AG09309 (cell line): ENCODE results near the gene POLR3A.
A peak's percentile ranks its signal among the peaks of the same experiment; 100 is the strongest.

Experiments
- DNase-seq: peaks from one replicate; pipeline ENCODE4 v3.0.0-alpha.2; 2010; ENCODE audit warnings: low read depth
- H3K4me3 ChIP-seq: 2 replicates; pipeline ENCODE4 v1.5.1; 2011; ENCODE audit warnings: mild to moderate bottlenecking, low read depth, low read length, moderate library complexity; ENCODE audit not compliant: control insufficient read depth
- CTCF ChIP-seq: IDR thresholded peaks from 2 replicates; pipeline ENCODE4 v1.5.1; 2011; ENCODE audit warnings: mild to moderate bottlenecking, low read depth, low read length, inconsistent platforms; ENCODE audit not compliant: insufficient read depth, control insufficient read depth; ENCODE audit errors: missing control alignments

Gene POLR3A

DNA sequence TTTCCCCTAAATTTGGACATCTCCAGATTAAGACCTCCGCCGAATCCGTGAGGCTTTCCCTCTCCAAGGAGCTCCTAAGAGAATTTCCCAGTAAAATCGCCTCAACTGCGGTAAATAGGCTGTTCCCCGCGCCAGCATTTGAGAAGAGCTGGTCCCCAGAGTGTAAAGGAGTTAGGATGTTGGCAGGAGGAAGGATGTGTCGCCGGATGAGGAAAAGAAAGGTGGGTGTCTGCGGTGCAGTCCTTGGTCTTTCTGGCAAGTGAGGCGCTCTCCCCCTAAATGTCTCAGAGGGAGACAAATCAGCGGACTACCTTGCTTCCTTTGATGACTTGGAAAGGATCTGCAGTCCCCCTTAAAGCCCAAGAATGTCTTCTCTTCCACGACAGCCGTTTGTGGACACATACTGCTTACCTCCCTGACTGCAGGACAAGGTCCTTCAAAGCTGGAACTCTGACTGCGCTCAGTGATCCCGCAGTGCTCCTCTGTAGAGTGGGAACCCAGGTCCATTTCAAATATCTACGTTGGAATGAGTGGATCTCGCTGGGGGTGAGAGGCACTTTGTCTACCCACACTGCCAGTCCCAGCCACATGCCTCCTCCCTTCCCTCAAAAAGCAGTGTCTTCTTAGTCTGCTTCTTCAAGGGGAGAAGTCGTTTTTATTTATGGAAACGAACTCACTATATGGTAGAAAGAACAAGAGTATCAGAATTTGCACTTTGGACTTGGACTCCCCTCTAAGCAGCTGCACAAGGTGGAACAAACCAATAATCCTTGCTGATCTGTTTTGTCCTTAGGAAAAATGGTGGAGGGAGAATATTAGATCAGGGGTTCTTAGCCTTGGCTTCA, 101.7 kb downstream of the POLR3A start:
- DNase-seq = no peak
- no peak for TF ChIP-seq CTCF
- peak overlapping the region; percentile 94 for H3K4me3 ChIP-seq

- no peak for DNase-seq
- peak within 1 kb of the TSS; percentile 94 for H3K4me3 ChIP-seq
- no peak for TF ChIP-seq CTCF
These were observed 102.5 kb downstream of the POLR3A start, which contains the start of gene DLG5 for GRCh38 chr10:77926566-77927401. Gene DLG5 (minus strand): TSS chr10:77926755. CDS start chr10:77926520, 235 bp downstream.

DNA sequence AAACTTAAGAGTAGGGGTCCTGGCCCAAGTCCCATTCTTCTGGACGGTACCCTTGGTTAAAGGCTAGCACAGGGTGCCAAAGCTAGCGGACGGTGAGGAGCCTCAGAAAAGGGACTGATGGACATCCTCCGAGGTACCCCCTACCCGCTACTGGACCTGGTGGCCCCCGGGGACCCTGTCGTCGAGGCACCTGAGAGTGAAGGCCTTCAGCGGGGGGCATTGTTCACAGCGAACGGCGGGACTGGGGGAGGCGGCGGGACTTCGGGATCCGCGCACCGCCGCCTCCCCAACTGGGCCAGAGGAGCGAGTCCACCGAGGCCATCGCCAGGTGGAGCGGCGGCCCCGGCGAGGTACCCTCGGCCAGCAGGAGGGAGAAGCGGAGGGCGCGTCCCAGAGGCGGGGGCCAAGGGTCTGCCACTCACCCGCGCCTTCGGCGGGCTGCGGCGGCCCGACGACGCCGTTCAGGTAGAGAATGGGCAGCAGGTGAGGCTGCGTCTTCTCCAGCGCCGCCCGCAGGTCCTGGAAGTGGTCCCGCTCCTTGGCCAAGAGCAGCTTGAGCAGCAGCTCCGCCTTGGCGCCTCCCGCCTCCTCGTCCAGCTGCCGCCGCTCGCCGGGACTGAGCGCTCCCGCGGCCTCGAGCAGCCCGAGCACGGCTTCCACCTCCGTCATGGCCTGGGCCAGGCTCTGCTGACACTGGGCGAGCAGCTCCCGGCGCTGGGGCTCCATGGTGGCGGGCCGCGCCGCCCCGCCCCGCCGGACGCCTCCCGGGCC, 103.3 kb downstream of the POLR3A start:
- no peak for DNase-seq
- no peak for TF ChIP-seq CTCF
- peak overlapping the region; percentile 94 for H3K4me3 ChIP-seq

GRCh38 chr10:77925410-77925794, 103.9 kb downstream of the POLR3A start:
- no peak for TF ChIP-seq CTCF
- H3K4me3 ChIP-seq = peak overlapping the region; percentile 94

DNA sequence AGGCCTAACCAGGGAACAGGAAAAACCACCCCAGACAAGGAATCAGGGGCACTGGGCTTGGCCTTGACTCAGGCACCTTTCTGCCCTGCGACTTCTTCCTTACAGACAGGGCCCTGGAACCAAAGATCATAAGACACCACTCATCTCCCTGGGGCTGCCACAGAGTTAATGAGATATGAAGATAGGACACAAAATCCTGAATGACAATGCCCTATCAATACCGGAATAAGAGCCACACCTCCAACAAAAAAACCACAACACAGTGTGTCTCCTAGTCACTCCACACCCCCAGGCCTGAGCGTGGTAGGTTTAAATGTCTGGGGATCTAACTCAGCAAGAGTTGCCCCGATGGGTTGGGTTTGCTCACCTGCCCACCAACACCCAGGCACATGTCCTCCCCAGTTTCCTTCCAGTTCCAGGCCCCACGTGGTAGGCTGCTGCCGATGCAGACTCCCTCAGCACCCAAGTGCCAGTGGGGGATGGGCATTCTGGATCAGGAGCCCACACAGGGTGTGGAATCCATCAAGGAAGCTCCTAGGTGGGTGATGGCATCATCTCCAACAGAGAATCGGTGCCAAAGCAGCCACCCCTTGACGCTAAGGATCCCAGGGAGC, 106.6 kb downstream of the POLR3A start:
- no peak overlapping the region for H3K4me3 ChIP-seq
- TF ChIP-seq CTCF = no peak
- no peak for DNase-seq

More at GRCh38 chr10:77925410-77925794, 103.9 kb downstream of the POLR3A start:
- no peak for DNase-seq

GRCh38 chr10:77922055-77922454, 107.3 kb downstream of the POLR3A start:
- no peak for TF ChIP-seq CTCF
- DNase-seq = no peak

More at GRCh38 chr10:77922055-77922454, 107.3 kb downstream of the POLR3A start:
- H3K4me3 ChIP-seq = no peak overlapping the region
